ENCODE results near the gene NOTCH1.

The NOTCH1 gene

GRCh38 chr9:136484153-136485048, 61.4 kb downstream of the NOTCH1 start:
- DNase-seq (ENCODE audit: low spot score) = peak; percentile 62

GRCh38 chr9:136483589-136484152, 62.2 kb downstream of the NOTCH1 start:
- peak; percentile 98 for DNase-seq (ENCODE audit: low spot score)

GRCh38 chr9:136482793-136483588, 62.9 kb downstream of the NOTCH1 start, which contains the start of gene SEC16A:
SEC16A (minus strand) TSS chr9:136483040; CDS start chr9:136477615, 5,425 bp downstream.
- DNase-seq (ENCODE audit: low spot score) = peak; percentile 90

GRCh38 chr9:136482046-136482792, 63.6 kb downstream of the NOTCH1 start:
- peak; percentile 68 for DNase-seq (ENCODE audit: low spot score)

GRCh38 chr9:136481558-136481957, 64.3 kb downstream of the NOTCH1 start:
- DNase-seq (ENCODE audit: low spot score) = no peak

- DNase-seq (ENCODE audit: low spot score) = no peak
Measured at GRCh38 chr9:136476369-136477150, 69.3 kb downstream of the NOTCH1 start.

- DNase-seq (ENCODE audit: low spot score) = no peak
Measured at GRCh38 chr9:136474974-136475865, 70.6 kb downstream of the NOTCH1 start.

GRCh38 chr9:136474021-136474640, 71.7 kb downstream of the NOTCH1 start:
- DNase-seq (ENCODE audit: low spot score) = no peak

- no peak for DNase-seq (ENCODE audit: low spot score)
Measured at GRCh38 chr9:136473354-136473721, 72.5 kb downstream of the NOTCH1 start.

GRCh38 chr9:136472640-136473353, 73.1 kb downstream of the NOTCH1 start:
- DNase-seq (ENCODE audit: low spot score) = no peak

GRCh38 chr9:136471802-136472487, 73.9 kb downstream of the NOTCH1 start:
- no peak for DNase-seq (ENCODE audit: low spot score)

GRCh38 chr9:136470792-136471469, 74.9 kb downstream of the NOTCH1 start:
- no peak for DNase-seq (ENCODE audit: low spot score)

GRCh38 chr9:136470356-136470755, 75.5 kb downstream of the NOTCH1 start:
- no peak for DNase-seq (ENCODE audit: low spot score)

GRCh38 chr9:136467766-136468165, 78.1 kb downstream of the NOTCH1 start:
- DNase-seq (ENCODE audit: low spot score) = no peak

GRCh38 chr9:136466155-136466541, 79.7 kb downstream of the NOTCH1 start:
- DNase-seq (ENCODE audit: low spot score) = no peak

- no peak for DNase-seq (ENCODE audit: low spot score)
Measured at GRCh38 chr9:136465500-136466154, 80.2 kb downstream of the NOTCH1 start.

GRCh38 chr9:136464241-136464640, 81.6 kb downstream of the NOTCH1 start:
- no peak for DNase-seq (ENCODE audit: low spot score)

Data from HuH-7.5 (cell line).